Astrocyte (in vitro differentiated cells and primary cell): ENCODE measurements around the gene EGLN1.

Source experiments
- EZH2 ChIP-seq: IDR thresholded peaks from 2 replicates; pipeline ENCODE4 v1.6.1; 2012; ENCODE audit warnings: mild to moderate bottlenecking, low read length, inconsistent platforms; ENCODE audit not compliant: insufficient read depth
- TF ChIP-seq, protein P1 (sequence below): IDR thresholded peaks from 2 replicates; pipeline ENCODE4 v1.5.1; 2011; ENCODE audit warnings: low read depth, mild to moderate bottlenecking, inconsistent platforms, low read length, moderate library complexity; ENCODE audit not compliant: insufficient read depth

DNA sequence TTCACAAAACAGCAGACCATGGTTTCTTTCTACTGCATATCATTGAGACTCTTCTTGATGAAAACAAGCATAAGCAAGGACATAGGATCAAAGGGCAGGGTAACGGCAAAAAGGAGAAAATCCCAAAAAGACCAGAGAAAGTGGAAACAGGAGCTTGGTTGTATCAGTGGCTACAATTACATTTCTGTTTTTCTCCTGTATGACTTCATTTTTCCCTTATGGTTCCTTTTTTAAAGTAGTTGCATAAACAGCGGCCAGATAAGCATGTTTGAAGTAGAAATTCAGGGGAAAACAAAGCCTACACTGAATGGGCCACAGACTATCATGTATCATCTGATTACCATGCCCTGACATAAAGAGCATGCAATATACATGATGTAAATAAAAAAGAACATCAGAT, 4.6 kb downstream of the EGLN1 start:
- TF ChIP-seq, protein P1, sequence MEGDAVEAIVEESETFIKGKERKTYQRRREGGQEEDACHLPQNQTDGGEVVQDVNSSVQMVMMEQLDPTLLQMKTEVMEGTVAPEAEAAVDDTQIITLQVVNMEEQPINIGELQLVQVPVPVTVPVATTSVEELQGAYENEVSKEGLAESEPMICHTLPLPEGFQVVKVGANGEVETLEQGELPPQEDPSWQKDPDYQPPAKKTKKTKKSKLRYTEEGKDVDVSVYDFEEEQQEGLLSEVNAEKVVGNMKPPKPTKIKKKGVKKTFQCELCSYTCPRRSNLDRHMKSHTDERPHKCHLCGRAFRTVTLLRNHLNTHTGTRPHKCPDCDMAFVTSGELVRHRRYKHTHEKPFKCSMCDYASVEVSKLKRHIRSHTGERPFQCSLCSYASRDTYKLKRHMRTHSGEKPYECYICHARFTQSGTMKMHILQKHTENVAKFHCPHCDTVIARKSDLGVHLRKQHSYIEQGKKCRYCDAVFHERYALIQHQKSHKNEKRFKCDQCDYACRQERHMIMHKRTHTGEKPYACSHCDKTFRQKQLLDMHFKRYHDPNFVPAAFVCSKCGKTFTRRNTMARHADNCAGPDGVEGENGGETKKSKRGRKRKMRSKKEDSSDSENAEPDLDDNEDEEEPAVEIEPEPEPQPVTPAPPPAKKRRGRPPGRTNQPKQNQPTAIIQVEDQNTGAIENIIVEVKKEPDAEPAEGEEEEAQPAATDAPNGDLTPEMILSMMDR: no peak
- TF ChIP-seq EZH2: no peak
